22Rv1 (cell line): ENCODE measurements around the gene SAV1.

Source experiments
- ZFX ChIP-seq: fragments of 450-650 bp; IDR thresholded peaks from 2 replicates; pipeline ENCODE4 v1.6.1; 2017; ENCODE audit warnings: antibody characterized with exemption, borderline replicate concordance
- TF ChIP-seq, protein P1 (sequence below): fragments of 450-650 bp; IDR thresholded peaks from 2 replicates; pipeline ENCODE4 v1.5.1; 2017; ENCODE audit warnings: mild to moderate bottlenecking

GRCh38 chr14:50670866-50671256 lies 2.8 kb upstream of the SAV1 start:
- TF ChIP-seq, protein P1, sequence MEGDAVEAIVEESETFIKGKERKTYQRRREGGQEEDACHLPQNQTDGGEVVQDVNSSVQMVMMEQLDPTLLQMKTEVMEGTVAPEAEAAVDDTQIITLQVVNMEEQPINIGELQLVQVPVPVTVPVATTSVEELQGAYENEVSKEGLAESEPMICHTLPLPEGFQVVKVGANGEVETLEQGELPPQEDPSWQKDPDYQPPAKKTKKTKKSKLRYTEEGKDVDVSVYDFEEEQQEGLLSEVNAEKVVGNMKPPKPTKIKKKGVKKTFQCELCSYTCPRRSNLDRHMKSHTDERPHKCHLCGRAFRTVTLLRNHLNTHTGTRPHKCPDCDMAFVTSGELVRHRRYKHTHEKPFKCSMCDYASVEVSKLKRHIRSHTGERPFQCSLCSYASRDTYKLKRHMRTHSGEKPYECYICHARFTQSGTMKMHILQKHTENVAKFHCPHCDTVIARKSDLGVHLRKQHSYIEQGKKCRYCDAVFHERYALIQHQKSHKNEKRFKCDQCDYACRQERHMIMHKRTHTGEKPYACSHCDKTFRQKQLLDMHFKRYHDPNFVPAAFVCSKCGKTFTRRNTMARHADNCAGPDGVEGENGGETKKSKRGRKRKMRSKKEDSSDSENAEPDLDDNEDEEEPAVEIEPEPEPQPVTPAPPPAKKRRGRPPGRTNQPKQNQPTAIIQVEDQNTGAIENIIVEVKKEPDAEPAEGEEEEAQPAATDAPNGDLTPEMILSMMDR, result no peak
- no peak for TF ChIP-seq ZFX
